ENCODE data around the gene MRPS17.

DNA sequence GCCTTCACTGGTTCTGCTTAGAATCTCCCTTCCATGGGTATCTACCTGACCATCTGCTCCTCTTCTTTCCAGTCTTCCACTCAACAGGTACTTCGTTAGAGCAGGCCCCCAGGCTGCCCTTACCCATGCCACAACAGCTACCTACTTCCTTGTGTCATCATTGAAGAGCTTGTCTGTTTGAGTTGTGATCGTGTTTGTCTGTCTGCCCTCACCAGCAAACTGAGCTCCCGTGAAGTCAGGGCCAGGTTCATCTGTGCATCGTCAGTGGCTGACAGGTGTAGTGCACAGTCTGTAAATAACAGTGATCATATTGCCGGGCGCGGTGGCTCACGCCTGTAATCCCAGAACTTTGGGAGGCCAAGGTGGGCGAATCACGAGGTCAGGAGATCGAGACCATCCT, 17.7 kb downstream of the MRPS17 start:
- TF ChIP-seq CEBPB (IDR thresholded peaks at IDR 0.05; ENCODE audit: low read depth, low read length) (no peak), RFX5 (IDR thresholded peaks at IDR 0.05; ENCODE audit: low read depth, low read length) (no peak)
- TF ChIP-seq, protein P1, sequence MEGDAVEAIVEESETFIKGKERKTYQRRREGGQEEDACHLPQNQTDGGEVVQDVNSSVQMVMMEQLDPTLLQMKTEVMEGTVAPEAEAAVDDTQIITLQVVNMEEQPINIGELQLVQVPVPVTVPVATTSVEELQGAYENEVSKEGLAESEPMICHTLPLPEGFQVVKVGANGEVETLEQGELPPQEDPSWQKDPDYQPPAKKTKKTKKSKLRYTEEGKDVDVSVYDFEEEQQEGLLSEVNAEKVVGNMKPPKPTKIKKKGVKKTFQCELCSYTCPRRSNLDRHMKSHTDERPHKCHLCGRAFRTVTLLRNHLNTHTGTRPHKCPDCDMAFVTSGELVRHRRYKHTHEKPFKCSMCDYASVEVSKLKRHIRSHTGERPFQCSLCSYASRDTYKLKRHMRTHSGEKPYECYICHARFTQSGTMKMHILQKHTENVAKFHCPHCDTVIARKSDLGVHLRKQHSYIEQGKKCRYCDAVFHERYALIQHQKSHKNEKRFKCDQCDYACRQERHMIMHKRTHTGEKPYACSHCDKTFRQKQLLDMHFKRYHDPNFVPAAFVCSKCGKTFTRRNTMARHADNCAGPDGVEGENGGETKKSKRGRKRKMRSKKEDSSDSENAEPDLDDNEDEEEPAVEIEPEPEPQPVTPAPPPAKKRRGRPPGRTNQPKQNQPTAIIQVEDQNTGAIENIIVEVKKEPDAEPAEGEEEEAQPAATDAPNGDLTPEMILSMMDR (conservative IDR thresholded peaks at IDR 0.05; ENCODE audit: low read depth, low read length) = no peak
